Measurements from ENCODE around the gene ATP6V0A1.

DNA sequence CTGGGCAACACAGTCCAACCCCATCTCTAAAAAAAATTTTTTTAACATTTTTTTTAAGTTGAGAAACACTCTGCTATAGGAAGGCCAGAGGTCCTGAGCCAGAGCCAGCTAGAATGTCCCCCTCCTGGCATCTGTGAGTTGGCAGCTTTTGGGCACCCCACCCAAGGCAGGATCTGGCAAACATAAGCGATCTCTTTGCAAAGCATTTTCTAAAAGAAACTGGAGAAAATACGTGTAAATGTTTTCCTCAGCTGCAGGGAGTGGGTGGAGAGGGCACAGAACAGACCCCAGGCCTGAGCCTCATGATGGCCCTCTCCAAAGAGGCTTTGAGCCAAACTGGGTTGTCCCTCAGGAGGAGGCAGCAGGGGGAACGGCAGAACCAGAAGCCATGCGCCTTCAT is 47.3 kb upstream of the ATP6V0A1 start:
- TF ChIP-seq, protein P1, sequence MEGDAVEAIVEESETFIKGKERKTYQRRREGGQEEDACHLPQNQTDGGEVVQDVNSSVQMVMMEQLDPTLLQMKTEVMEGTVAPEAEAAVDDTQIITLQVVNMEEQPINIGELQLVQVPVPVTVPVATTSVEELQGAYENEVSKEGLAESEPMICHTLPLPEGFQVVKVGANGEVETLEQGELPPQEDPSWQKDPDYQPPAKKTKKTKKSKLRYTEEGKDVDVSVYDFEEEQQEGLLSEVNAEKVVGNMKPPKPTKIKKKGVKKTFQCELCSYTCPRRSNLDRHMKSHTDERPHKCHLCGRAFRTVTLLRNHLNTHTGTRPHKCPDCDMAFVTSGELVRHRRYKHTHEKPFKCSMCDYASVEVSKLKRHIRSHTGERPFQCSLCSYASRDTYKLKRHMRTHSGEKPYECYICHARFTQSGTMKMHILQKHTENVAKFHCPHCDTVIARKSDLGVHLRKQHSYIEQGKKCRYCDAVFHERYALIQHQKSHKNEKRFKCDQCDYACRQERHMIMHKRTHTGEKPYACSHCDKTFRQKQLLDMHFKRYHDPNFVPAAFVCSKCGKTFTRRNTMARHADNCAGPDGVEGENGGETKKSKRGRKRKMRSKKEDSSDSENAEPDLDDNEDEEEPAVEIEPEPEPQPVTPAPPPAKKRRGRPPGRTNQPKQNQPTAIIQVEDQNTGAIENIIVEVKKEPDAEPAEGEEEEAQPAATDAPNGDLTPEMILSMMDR (IDR thresholded peaks at IDR 0.05; ENCODE audit: insufficient read depth, low read depth, low read length): no peak
- TF ChIP-seq EZH2 (IDR thresholded peaks at IDR 0.05; ENCODE audit: insufficient read depth, low read length): no peak
